Astrocyte (in vitro differentiated cells and primary cell): ENCODE results near the gene MRTFA. TPM values are rescaled to one million over a fixed set of nuclear protein-coding genes. Genes with fewer than 3 reads are reported as not detected.

ENCODE experiments used
- DNase-seq: peaks from one replicate; pipeline ENCODE4 v3.0.0-alpha.2; 2010; ENCODE audit warnings: low read depth
- FAIRE-seq: peaks from 2 replicates; lab custom pipeline; 2011; peaks lifted over from hg19 to GRCh38; lab: Jason Lieb, UNC
- H2AFZ ChIP-seq: 2 replicates; pipeline ENCODE4 v1.6.0; 2012; ENCODE audit warnings: low read depth, low read length, inconsistent platforms
- H3K27ac ChIP-seq: 2 replicates; pipeline ENCODE4 v1.5.1; 2011; ENCODE audit warnings: low read depth, low read length, inconsistent platforms
- H3K27me3 ChIP-seq: 2 replicates; pipeline ENCODE4 v1.6.0; 2011; ENCODE audit warnings: low read length, inconsistent platforms; ENCODE audit not compliant: insufficient read depth
- H3K36me3 ChIP-seq: 2 replicates; pipeline ENCODE4 v1.5.1; 2011; ENCODE audit warnings: low read length, inconsistent platforms; ENCODE audit not compliant: insufficient read depth
- H3K4me1 ChIP-seq: 2 replicates; pipeline ENCODE4 v1.5.1; 2011; ENCODE audit warnings: low read length, inconsistent platforms; ENCODE audit not compliant: insufficient read depth
- H3K4me2 ChIP-seq: 2 replicates; pipeline ENCODE4 v1.6.0; 2012; ENCODE audit warnings: low read length, inconsistent platforms
- H3K4me3 ChIP-seq: 2 replicates; pipeline ENCODE4 v1.5.1; 2011; ENCODE audit warnings: low read depth, mild to moderate bottlenecking, low read length, inconsistent platforms; ENCODE audit not compliant: insufficient read depth
- H3K79me2 ChIP-seq: 2 replicates; pipeline ENCODE4 v1.6.0; 2012; ENCODE audit warnings: mild to moderate bottlenecking, low read length, inconsistent platforms; ENCODE audit not compliant: insufficient read depth
- H3K9ac ChIP-seq: 2 replicates; pipeline ENCODE4 v1.6.0; 2012; ENCODE audit warnings: mild to moderate bottlenecking, low read length, inconsistent platforms
- H3K9me3 ChIP-seq: 2 replicates; pipeline ENCODE4 v1.5.1; 2012; ENCODE audit warnings: low read depth, mild to moderate bottlenecking, low read length, inconsistent platforms; ENCODE audit not compliant: insufficient read depth
- H4K20me1 ChIP-seq: 2 replicates; pipeline ENCODE4 v1.6.0; 2012; ENCODE audit warnings: low read length, inconsistent platforms; ENCODE audit not compliant: insufficient read depth
- H3K27ac Mint-ChIP-seq: one replicate; pipeline ENCODE4 v1.8.0; 2021; ENCODE audit warnings: mild to moderate bottlenecking, mixed read lengths; ENCODE audit not compliant: unreplicated experiment
- H3K27me3 Mint-ChIP-seq: one replicate; pipeline ENCODE4 v1.8.0; 2021; ENCODE audit warnings: low read depth, mixed read lengths; ENCODE audit not compliant: unreplicated experiment
- H3K36me3 Mint-ChIP-seq: one replicate; pipeline ENCODE4 v1.8.0; 2021; ENCODE audit warnings: low read depth, mixed read lengths; ENCODE audit not compliant: unreplicated experiment
- H3K4me1 Mint-ChIP-seq: one replicate; pipeline ENCODE4 v1.8.0; 2021; ENCODE audit warnings: low read depth, mixed read lengths; ENCODE audit not compliant: unreplicated experiment
- H3K4me3 Mint-ChIP-seq: one replicate; pipeline ENCODE4 v1.8.0; 2021; ENCODE audit warnings: mild to moderate bottlenecking, moderate library complexity, mixed read lengths; ENCODE audit not compliant: unreplicated experiment
- H3K9me3 Mint-ChIP-seq: one replicate; pipeline ENCODE4 v1.8.0; 2021; ENCODE audit warnings: mild to moderate bottlenecking, mixed read lengths; ENCODE audit not compliant: unreplicated experiment
- EZH2 ChIP-seq: IDR thresholded peaks from 2 replicates; pipeline ENCODE4 v1.6.1; 2012; ENCODE audit warnings: mild to moderate bottlenecking, low read length, inconsistent platforms; ENCODE audit not compliant: insufficient read depth
- total RNA-seq: library from RNA; stranded (reverse); gene quantifications from 2 replicates; pipeline ENCODE4 v1.2.1, GENCODE V29; 2021
- TF ChIP-seq, protein P1 (sequence below): IDR thresholded peaks from 2 replicates; pipeline ENCODE4 v1.5.1; 2011; ENCODE audit warnings: low read depth, mild to moderate bottlenecking, inconsistent platforms, low read length, moderate library complexity; ENCODE audit not compliant: insufficient read depth

MRTFA gene
- total RNA-seq, 1 donor from 2014 or later, result 74.3 TPM

DNA sequence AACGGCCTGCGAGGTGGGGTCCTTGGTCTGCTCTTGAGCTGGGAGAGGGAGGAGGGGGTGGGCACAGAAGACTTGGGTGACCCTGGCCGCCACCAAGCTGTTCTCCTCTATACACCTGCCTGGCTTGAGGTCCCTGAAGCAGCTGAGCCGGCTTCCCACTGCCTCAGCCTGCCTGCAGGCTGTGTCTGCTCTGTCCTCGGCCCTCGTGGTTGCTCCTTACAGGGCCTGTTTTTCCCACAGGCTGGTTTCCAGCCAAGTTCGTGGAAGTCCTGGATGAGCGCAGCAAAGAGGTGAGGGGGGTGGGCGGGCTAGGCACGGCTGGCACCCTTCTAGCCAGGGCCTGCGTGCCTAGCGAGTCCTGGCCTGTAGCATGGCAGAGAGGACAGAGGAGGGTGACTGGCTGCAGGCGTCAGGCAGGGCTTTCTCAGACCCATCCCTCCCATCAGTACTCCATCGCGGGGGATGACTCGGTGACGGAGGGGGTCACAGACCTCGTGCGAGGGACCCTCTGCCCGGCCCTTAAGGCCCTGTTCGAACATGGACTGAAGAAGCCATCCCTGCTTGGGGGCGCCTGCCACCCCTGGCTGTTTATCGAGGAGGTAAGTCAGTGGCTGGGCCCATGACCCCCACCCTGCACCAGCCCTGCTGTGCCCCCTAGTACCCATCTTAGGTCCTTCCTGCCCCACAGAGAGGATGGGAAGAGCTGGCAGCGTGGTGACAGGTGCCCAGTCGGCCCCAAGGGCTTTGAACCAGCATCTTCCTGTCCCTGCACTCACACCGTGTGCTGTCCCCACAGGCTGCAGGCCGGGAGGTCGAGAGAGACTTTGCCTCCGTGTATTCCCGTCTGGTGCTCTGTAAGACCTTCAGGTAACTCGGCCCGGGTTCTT, 228.4 kb downstream of the MRTFA start:
- Histone ChIP-seq H3K4me3 (no peak overlapping the region), H2AFZ (no peak overlapping the region), H3K4me2 (no peak overlapping the region), H3K4me1 (no peaks in the 10 kb centered on the region), H3K36me3 (peaks cover 15% of the 10 kb centered on the region), H3K9ac (no peak overlapping the region), H4K20me1 (peaks cover 76% of the 10 kb centered on the region), H3K9me3 (no peaks in the 10 kb centered on the region), H3K79me2 (peaks cover 4% of the 10 kb centered on the region), H3K27ac (no peak overlapping the region), H3K27me3 (no peaks in the 10 kb centered on the region)
- H3K27me3 Mint-ChIP-seq, result no peaks in the 10 kb centered on the region
- H3K4me1 Mint-ChIP-seq, result no peaks in the 10 kb centered on the region
- DNase-seq (no peak), FAIRE-seq (no peak)
- TF ChIP-seq, protein P1, sequence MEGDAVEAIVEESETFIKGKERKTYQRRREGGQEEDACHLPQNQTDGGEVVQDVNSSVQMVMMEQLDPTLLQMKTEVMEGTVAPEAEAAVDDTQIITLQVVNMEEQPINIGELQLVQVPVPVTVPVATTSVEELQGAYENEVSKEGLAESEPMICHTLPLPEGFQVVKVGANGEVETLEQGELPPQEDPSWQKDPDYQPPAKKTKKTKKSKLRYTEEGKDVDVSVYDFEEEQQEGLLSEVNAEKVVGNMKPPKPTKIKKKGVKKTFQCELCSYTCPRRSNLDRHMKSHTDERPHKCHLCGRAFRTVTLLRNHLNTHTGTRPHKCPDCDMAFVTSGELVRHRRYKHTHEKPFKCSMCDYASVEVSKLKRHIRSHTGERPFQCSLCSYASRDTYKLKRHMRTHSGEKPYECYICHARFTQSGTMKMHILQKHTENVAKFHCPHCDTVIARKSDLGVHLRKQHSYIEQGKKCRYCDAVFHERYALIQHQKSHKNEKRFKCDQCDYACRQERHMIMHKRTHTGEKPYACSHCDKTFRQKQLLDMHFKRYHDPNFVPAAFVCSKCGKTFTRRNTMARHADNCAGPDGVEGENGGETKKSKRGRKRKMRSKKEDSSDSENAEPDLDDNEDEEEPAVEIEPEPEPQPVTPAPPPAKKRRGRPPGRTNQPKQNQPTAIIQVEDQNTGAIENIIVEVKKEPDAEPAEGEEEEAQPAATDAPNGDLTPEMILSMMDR, result no peak
- no peak for TF ChIP-seq EZH2
- H3K9me3 Mint-ChIP-seq, result no peaks in the 10 kb centered on the region
- no peak overlapping the region for H3K4me3 Mint-ChIP-seq
- peaks cover 15% of the 10 kb centered on the region for H3K36me3 Mint-ChIP-seq
- H3K27ac Mint-ChIP-seq, result no peak overlapping the region

DNA sequence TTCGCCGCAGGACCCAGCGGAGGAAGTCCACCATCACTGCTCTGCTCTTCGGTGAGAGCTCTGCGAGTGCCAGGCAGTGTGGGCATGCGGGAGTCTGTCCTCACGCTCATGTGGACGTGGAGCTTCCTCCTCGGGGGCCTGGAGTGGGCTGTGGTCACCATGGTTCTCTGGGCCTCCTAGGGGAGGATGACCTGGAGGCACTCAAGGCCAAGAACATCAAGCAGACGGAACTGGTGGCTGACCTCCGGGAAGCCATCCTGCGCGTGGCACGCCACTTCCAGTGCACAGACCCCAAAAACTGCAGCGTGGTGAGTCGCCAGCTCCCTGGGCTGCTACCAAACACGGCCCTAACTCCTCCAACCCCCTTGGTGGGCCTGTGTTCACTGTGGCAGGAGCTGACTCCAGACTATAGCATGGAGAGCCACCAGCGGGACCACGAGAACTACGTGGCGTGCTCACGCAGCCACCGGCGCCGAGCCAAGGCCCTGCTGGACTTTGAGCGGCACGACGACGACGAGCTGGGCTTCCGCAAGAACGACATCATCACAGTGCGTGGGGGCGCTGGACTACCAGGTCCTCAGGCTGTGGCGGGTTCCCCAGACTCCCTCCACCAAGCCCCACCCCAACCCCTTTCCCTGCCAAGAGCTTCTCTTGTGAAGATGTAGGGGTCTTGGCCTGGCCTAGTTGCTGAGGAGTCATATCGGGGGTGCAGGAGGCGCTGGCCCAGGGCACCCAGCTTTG, 229.3 kb downstream of the MRTFA start:
- Histone ChIP-seq H2AFZ (no peak overlapping the region), H3K79me2 (no peaks in the 10 kb centered on the region), H4K20me1 (peaks cover 74% of the 10 kb centered on the region), H3K9ac (no peak overlapping the region), H3K4me3 (no peak overlapping the region), H3K27me3 (no peaks in the 10 kb centered on the region), H3K27ac (no peak overlapping the region), H3K4me1 (no peaks in the 10 kb centered on the region), H3K9me3 (no peaks in the 10 kb centered on the region), H3K36me3 (peaks cover 19% of the 10 kb centered on the region), H3K4me2 (no peak overlapping the region)
- TF ChIP-seq, protein P1, result no peak
- no peak for TF ChIP-seq EZH2
- FAIRE-seq (no peak), DNase-seq (no peak)
- no peaks in the 10 kb centered on the region for H3K9me3 Mint-ChIP-seq
- H3K27ac Mint-ChIP-seq, result no peak overlapping the region
- no peaks in the 10 kb centered on the region for H3K27me3 Mint-ChIP-seq
- peaks cover 17% of the 10 kb centered on the region for H3K36me3 Mint-ChIP-seq
- H3K4me3 Mint-ChIP-seq, result no peak overlapping the region
- no peaks in the 10 kb centered on the region for H3K4me1 Mint-ChIP-seq
